ENCODE data around the gene TNS1. TPM values are rescaled to one million over a fixed set of nuclear protein-coding genes. Genes with fewer than 3 reads are reported as not detected.

Gene TNS1
- total RNA-seq, 6 experiments from 2014 or later = 113 to 139 (median 126) TPM

- no peaks in the 10 kb centered on the region for H3K9me3 Mint-ChIP-seq
- no peak overlapping the region for H3K4me3 Mint-ChIP-seq
- H3K36me3 Mint-ChIP-seq (ENCODE audit: low read depth) = no peaks in the 10 kb centered on the region
- DNase-seq = no peak
- no peak for TF ChIP-seq CTCF (IDR thresholded peaks at IDR 0.05)
- H3K4me1 Mint-ChIP-seq (ENCODE audit: low read depth) = peaks cover 4% of the 10 kb centered on the region
- H3K27me3 Mint-ChIP-seq (ENCODE audit: insufficient read depth) = peaks cover 7% of the 10 kb centered on the region
- H3K27ac Mint-ChIP-seq = no peak overlapping the region
Observed at GRCh38 chr2:218015586-218016521, 13.1 kb upstream of the TNS1 start.

- Mint-ChIP-seq H3K27me3 (ENCODE audit: insufficient read depth) (peaks cover 7% of the 10 kb centered on the region), H3K4me1 (ENCODE audit: low read depth) (peaks cover 8% of the 10 kb centered on the region), H3K27ac (no peak overlapping the region), H3K9me3 (no peaks in the 10 kb centered on the region), H3K36me3 (ENCODE audit: low read depth) (no peaks in the 10 kb centered on the region), H3K4me3 (no peak overlapping the region)
- no peak for TF ChIP-seq CTCF (IDR thresholded peaks at IDR 0.05)
- DNase-seq = no peak
Observed at GRCh38 chr2:218014706-218015585, 12.2 kb upstream of the TNS1 start.

GRCh38 chr2:218013289-218013688, 10.5 kb upstream of the TNS1 start:
- Mint-ChIP-seq H3K27ac (no peak overlapping the region), H3K36me3 (ENCODE audit: low read depth) (no peaks in the 10 kb centered on the region), H3K4me1 (ENCODE audit: low read depth) (peaks cover 23% of the 10 kb centered on the region), H3K27me3 (ENCODE audit: insufficient read depth) (peaks cover 7% of the 10 kb centered on the region), H3K9me3 (no peaks in the 10 kb centered on the region), H3K4me3 (no peak overlapping the region)
- no peak for DNase-seq
- TF ChIP-seq CTCF (IDR thresholded peaks at IDR 0.05) = no peak

- Mint-ChIP-seq H3K27ac (no peak overlapping the region), H3K4me1 (ENCODE audit: low read depth) (peaks cover 32% of the 10 kb centered on the region), H3K36me3 (ENCODE audit: low read depth) (no peaks in the 10 kb centered on the region), H3K9me3 (no peaks in the 10 kb centered on the region), H3K27me3 (ENCODE audit: insufficient read depth) (peaks cover 3% of the 10 kb centered on the region), H3K4me3 (no peak overlapping the region)
- no peak for DNase-seq
- TF ChIP-seq CTCF (IDR thresholded peaks at IDR 0.05) = no peak
Observed at GRCh38 chr2:218012284-218012683, 9.5 kb upstream of the TNS1 start.

GRCh38 chr2:218011653-218012040, 8.9 kb upstream of the TNS1 start:
- Mint-ChIP-seq H3K4me1 (ENCODE audit: low read depth) (peaks cover 39% of the 10 kb centered on the region), H3K9me3 (no peaks in the 10 kb centered on the region), H3K36me3 (ENCODE audit: low read depth) (no peaks in the 10 kb centered on the region), H3K27me3 (ENCODE audit: insufficient read depth) (peaks cover 3% of the 10 kb centered on the region), H3K27ac (no peak overlapping the region), H3K4me3 (no peak overlapping the region)
- no peak for DNase-seq
- no peak for TF ChIP-seq CTCF (IDR thresholded peaks at IDR 0.05)

Measured in HFFc6 (cell line).